LNCAP (cell line): ENCODE results near the gene AEN.

ENCODE experiments used
- CTCF ChIP-seq: fragments of 450-650 bp; IDR thresholded peaks from 2 replicates; pipeline ENCODE4 v1.5.1; 2017; ENCODE audit warnings: mild to moderate bottlenecking

Gene AEN

GRCh38 chr15:88646088-88646405, 24.9 kb downstream of the AEN start:
- no peak for TF ChIP-seq CTCF

- no peak for TF ChIP-seq CTCF
These were observed 25.8 kb downstream of the AEN start for GRCh38 chr15:88646951-88647350.

GRCh38 chr15:88647351-88648105, 26.4 kb downstream of the AEN start:
- no peak for TF ChIP-seq CTCF

GRCh38 chr15:88648357-88649214, 27.4 kb downstream of the AEN start:
- no peak for TF ChIP-seq CTCF

GRCh38 chr15:88649286-88649733, 28.2 kb downstream of the AEN start:
- TF ChIP-seq CTCF = no peak

- TF ChIP-seq CTCF = no peak
These were observed 28.8 kb downstream of the AEN start for GRCh38 chr15:88649753-88650551.

GRCh38 chr15:88650556-88650955, 29.4 kb downstream of the AEN start:
- no peak for TF ChIP-seq CTCF
